GM10266 (cell line): ENCODE results near the gene HECTD3.
"Not testable (repeated sequence)": the region's sequence is repeated elsewhere in the genome, so short reads cannot be mapped to it uniquely, and the experiment has no call there.

Experiments used
- DNase-seq: peaks from one replicate; pipeline ENCODE4 v3.0.0; 2012; ENCODE audit errors: extremely low spot score
- TF ChIP-seq, protein P1 (sequence below): IDR thresholded peaks from 2 replicates; pipeline ENCODE4 v1.5.1; 2012; ENCODE audit warnings: mild to moderate bottlenecking, low read depth; ENCODE audit not compliant: control insufficient read depth, insufficient read depth; ENCODE audit errors: missing control alignments

The HECTD3 gene

DNA sequence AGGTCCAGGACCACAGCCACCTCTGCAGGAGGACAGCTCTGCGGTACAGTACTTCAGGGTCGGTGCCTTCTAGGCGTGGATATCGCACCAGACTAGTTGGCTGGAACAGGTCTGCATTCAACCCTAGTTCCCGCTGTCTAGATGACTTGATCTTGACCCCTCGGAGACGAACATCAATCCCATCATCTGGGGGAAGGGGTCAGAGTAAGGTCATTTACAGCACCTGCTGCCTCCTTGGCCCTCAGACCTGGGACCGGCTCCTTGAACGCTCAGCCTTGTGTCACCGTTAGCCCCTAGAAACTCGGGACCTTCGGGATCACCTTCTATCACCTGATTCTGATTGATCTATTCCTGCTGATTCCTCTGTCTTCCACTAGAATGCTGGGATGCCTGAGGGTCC lies 2.6 kb downstream of the HECTD3 start:
- peak; percentile 1 for DNase-seq
- TF ChIP-seq, protein P1, sequence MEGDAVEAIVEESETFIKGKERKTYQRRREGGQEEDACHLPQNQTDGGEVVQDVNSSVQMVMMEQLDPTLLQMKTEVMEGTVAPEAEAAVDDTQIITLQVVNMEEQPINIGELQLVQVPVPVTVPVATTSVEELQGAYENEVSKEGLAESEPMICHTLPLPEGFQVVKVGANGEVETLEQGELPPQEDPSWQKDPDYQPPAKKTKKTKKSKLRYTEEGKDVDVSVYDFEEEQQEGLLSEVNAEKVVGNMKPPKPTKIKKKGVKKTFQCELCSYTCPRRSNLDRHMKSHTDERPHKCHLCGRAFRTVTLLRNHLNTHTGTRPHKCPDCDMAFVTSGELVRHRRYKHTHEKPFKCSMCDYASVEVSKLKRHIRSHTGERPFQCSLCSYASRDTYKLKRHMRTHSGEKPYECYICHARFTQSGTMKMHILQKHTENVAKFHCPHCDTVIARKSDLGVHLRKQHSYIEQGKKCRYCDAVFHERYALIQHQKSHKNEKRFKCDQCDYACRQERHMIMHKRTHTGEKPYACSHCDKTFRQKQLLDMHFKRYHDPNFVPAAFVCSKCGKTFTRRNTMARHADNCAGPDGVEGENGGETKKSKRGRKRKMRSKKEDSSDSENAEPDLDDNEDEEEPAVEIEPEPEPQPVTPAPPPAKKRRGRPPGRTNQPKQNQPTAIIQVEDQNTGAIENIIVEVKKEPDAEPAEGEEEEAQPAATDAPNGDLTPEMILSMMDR = no peak

DNA sequence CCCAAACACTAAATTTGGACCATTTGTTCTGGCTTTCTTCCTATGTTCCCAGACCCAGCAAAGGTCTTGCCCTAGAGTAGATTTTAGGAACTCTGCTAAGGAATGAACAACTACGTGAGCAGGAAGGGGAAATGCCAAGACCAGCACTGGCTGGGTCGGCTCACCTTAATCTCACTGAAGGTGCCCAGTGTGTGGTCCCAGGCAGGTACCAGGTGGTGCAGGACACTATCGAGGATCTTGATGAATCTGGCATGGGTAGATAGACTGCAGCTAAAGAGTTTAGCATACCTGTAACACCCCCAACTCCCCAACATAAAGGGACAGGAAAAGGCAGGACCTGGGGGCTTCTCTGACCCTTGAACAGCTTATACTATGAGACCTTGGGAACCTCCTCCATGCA lies 3.0 kb downstream of the HECTD3 start:
- TF ChIP-seq, protein P1 = no peak
- DNase-seq = peak; percentile 1

DNA sequence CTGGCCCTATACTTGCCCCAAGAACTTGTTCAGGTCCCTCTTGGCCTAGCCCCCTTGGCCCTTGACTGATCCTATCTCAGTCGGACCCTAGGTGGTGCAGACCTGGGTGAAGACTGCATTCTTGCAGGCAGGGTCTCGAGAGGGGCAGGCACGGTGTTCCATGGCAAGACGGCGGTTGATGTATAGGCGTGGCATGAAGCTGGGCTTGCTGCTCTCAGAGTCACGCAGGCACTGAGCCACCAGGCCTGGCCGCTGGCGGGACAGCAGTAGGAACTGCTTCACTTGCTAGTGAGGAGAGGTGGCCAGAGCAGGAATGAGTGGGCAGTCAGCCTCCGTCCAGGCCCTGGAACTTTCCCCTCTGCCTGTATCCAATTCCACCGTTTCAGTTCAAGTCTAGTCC lies 3.8 kb downstream of the HECTD3 start:
- TF ChIP-seq, protein P1 = no peak
- no peak for DNase-seq

DNA sequence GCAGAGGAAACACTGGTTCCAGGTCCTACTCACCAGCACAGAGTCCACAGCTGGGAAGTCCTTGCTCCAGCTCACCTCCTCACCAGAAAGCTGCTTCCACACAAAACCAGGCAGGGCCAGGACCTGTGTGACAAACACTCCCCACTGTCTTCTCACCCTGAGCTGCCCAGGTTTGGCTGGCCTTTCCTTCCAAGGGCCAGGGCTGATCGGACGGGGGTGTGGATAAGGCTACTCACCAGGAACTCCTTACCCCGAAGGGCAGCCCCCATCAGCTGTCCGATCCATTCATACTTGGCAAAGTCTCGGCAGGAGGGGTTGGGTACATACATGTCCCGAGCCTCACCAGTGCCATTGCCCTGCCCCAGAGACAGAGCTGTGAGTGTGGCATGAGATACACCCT lies 5.4 kb downstream of the HECTD3 start:
- TF ChIP-seq, protein P1 = no peak
- no peak for DNase-seq

DNA sequence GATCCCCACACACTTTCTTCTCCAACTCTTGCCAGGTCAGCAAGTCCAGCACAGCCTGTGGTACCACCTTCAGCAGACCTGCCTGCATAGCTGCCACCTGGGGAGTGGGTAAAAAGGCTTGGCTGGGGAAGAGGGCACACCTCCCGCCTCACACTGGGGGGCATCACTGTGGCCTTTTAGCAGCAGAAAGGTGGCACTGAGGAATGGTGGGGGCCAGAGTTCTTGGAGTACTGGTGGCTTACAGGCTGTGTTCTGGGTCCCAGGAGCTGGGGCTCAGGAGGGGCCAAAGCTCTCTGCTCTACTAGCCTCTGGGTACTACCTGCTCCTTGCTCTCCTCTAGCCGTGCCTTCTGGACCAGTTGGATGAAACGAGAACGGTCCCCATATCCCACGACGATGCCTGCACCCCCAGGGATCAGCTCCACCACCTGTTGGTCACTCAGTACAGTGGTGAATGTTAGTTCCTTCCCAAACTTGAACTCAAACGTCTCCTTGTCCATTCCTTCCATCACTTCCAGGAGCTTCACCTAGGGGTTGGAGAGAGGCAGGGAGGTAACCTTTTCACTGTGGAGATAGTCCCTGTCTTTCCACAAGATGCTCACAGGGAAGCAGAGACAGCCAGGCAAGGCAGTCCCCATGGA lies 6.7 kb downstream of the HECTD3 start:
- DNase-seq = no peak
- TF ChIP-seq, protein P1 = no peak

DNA sequence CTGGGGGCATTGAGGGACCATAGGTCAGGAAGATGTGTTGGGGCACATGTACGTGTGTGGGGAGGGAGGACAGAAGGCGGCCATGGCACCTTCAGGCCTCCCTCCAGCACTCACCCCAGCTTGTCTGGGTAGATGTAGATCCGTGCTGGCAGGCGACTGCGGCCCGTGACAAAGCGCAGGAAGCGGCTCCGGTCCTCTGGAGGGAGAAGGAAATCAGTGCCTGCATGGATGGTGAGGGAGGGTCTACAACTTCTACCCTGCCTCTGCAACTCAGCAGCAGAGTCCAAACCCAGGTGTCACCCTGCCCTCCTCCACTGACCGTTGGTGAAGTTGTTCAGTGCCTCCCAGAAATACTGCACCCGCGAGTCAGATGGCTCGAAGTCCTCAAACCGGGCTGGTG lies 7.4 kb downstream of the HECTD3 start:
- no peak for DNase-seq
- TF ChIP-seq, protein P1 = no peak

DNA sequence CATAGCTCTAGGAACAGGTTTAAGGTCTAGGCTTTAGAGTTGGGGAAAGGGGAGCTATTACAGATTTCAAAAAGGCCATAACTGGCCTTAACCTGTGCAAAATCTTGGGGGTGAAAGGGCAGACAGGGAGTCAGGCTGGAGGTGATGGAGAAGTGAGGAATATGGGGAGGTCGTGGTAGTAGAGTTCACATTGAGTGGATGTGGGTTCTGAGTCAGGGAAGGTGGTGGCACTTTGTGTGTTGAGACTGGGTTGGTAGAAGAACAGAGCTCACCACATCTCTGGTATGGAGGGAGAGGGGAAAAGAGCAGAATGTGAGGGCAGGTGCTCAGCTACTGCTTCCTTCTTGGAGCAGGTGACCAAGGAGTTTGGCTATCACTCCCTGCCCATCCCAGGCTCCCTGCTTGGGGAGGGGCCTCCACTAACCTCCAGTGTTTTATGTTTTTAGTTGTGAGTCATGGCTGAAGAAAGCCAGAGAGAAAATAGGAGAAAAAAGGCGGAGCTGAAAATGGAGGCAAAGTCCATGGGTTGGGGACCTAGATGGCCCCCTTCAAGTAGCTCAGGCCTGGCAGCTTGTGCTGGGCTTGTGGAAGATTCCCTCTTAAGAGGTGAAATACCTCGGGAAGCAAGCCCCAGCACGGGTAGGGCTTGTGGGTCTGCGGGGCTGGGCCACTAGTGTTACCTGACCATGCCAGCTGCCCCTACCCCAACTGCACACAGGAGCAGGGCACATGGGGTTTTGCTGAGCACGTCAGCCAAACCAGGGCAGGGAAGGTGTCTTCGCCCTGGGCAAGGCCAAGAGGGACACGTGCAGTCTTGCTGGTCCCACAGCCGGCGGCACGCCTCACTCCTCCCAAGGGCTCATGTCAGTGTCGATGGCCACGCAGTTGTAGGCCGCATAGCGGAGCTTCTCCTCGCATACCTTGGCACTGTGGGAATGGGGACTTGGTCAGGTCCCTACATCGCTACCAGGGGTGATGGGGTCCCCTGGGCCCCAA lies 8.2 kb downstream of the HECTD3 start:
- TF ChIP-seq, protein P1 = no peak
- no peak for DNase-seq

DNA sequence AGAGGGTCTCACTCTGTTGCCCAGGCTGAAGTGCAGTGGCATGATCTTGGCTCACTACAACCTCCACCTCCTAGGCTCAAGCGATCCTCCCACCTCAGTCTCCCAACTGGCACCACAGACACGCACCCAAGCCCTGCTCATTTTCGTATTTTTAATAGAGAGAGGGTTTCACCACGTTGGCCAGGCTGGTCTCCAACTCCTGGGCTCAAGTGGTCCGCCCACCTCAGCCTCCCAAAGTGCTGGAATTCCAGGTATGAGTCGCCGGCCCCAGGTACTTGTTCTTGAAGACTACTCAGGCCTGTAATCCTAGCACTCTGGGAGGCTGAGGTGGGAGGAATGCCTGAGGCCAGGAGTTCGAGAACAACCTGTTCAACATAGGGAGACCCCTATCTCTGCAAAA lies 9.5 kb downstream of the HECTD3 start:
- not testable (repeated sequence) for DNase-seq
